ES-I3 (cell line): Measurements from ENCODE around the gene CSPG4.
"Not testable (repeated sequence)": the region's sequence is repeated elsewhere in the genome, so short reads cannot be mapped to it uniquely, and the experiment has no call there.

Experiments
- H3K36me3 ChIP-seq: 2 replicates; pipeline ENCODE4 v1.6.1; 2013; ENCODE audit warnings: mild to moderate bottlenecking, low read length, control low read depth, moderate library complexity; ENCODE audit not compliant: insufficient read depth
- H3K4me1 ChIP-seq: 2 replicates; pipeline ENCODE4 v1.6.1; 2013; ENCODE audit warnings: mild to moderate bottlenecking, control low read depth, low read length; ENCODE audit not compliant: insufficient read depth
- H3K9ac ChIP-seq: 2 replicates; pipeline ENCODE4 v1.6.1; 2013; ENCODE audit warnings: low read depth, mild to moderate bottlenecking, low read length, moderate library complexity
- H3K9me3 ChIP-seq: 2 replicates; pipeline ENCODE4 v1.6.1; 2013; ENCODE audit warnings: mild to moderate bottlenecking, low read length, moderate library complexity; ENCODE audit not compliant: control insufficient read depth, insufficient read depth

CSPG4 gene

GRCh38 chr15:75723847-75724660 lies 11.4 kb upstream of the CSPG4 start:
- H3K9ac ChIP-seq = no peak overlapping the region
- peaks cover 11% of the 10 kb centered on the region; the same call in 1 of the 2 replicates for H3K4me1 ChIP-seq
- H3K9me3 ChIP-seq = no peaks in the 10 kb centered on the region
- no peaks in the 10 kb centered on the region for H3K36me3 ChIP-seq

DNA sequence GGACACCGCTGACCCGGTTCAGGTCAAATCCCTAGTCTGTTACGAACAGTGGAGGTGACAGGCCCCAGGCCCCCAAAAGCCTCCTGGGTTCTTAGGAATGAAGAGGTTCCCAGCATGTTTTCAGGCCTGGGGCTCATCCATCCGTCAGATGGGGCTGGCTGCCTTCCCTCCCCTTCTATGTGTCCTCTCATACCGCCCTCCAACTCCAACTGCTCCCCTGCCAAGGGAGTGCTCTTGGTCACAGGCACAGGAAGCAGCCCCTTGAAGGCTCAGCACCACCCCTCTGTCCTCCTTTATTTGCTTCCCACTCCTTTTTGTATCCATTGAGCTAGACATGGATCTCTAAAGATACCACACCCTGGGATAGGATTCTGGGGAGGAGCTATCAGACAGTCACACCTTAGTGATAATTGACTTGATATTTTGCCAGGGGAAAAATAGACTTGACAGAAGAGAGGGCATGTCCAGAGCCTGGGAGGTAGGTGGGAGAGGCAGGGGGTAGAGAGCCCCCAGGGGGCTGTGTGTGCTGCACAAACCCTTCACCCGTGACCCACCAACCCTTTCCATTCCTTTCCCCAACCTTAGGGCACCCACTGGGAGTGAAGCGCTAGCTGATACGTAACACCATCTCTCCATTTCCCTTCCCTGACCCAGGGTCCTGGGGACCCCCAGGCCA lies 10.7 kb upstream of the CSPG4 start:
- Histone ChIP-seq H3K9ac (no peak overlapping the region), H3K9me3 (no peaks in the 10 kb centered on the region), H3K36me3 (no peaks in the 10 kb centered on the region), H3K4me1 (peaks cover 11% of the 10 kb centered on the region; the same call in 1 of the 2 replicates)

DNA sequence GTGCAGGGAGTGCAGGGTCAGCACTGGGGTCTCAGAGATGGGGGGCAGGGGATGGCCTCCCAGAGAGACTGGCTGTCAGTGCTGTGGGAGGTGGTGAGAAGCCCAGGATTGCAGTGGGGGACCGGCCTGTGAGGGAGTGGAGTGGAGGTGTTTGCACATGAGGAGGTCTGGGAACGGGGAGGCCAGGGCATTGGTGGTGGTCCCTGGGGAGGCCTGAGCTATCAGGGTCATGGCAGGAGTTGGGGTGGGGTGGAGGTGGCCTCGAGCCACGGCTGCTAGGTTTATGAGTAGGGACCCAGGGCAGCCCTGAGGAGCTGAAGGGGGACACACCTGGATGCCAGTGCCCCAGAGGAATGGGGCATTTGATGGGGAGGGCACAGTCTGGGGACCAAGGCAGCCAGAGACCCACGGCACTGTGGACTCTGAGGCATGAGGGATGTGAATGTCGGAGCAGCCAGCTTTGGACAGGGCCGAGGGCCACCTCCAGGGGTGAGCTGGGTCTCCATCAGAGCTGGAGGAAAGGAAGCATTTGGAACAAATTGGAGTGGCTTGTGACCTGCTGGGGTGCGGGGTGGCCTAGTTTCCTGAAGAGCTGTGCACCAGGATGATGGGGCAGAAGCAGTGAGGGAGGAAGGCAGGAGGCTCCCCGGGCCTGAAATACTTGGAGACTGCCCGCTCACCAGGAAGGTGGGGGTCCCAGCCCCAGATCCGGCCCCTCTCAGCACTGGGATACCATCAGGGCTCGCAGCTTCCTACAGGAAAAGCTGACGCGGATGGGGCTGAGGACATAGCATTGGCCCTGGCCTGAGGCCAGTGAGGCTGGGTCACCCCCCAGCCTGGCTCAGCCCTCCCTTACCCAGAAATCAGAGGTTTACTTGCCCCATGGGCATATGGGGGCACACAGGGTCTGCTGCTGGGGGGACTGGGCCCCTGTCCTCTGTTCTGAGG lies 9.5 kb upstream of the CSPG4 start:
- H3K4me1 ChIP-seq = peaks cover 11% of the 10 kb centered on the region; the same call in 1 of the 2 replicates
- H3K9ac ChIP-seq = no peak overlapping the region
- no peaks in the 10 kb centered on the region for H3K36me3 ChIP-seq
- no peaks in the 10 kb centered on the region for H3K9me3 ChIP-seq

DNA sequence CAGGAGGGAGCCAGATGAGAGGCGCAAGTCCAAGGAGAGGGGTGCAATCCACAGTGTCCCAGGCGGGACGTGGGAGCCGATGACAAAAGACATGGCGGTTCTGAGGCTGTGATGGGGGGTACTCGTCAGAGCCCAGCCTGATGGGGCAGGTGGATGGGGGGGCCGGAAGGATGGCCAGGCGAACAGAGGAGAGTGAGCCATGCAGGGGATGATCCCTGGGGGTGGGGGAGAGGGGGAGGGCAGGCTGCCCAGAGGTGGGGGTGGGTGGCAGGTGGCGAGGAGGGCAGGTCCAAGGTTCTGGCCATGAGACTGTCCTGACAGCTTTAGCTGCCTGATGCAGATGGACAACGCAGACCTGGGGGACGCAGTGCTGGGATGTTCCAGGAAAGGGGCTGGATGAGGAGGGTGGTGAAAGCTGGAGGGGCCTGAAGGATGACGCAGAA lies 8.9 kb upstream of the CSPG4 start:
- Histone ChIP-seq H3K4me1 (peaks cover 11% of the 10 kb centered on the region; the same call in 1 of the 2 replicates), H3K36me3 (no peaks in the 10 kb centered on the region), H3K9ac (no peak overlapping the region), H3K9me3 (no peaks in the 10 kb centered on the region)

- peaks cover 11% of the 10 kb centered on the region; the same call in 1 of the 2 replicates for H3K4me1 ChIP-seq
- no peaks in the 10 kb centered on the region for H3K36me3 ChIP-seq
- H3K9ac ChIP-seq = no peak overlapping the region
- H3K9me3 ChIP-seq = no peaks in the 10 kb centered on the region
These were observed 8.3 kb upstream of the CSPG4 start for GRCh38 chr15:75720787-75721479.

GRCh38 chr15:75720297-75720696 lies 7.6 kb upstream of the CSPG4 start:
- Histone ChIP-seq H3K9ac (no peak overlapping the region), H3K4me1 (peaks cover 11% of the 10 kb centered on the region; the same call in 1 of the 2 replicates), H3K9me3 (no peaks in the 10 kb centered on the region), H3K36me3 (no peaks in the 10 kb centered on the region)

DNA sequence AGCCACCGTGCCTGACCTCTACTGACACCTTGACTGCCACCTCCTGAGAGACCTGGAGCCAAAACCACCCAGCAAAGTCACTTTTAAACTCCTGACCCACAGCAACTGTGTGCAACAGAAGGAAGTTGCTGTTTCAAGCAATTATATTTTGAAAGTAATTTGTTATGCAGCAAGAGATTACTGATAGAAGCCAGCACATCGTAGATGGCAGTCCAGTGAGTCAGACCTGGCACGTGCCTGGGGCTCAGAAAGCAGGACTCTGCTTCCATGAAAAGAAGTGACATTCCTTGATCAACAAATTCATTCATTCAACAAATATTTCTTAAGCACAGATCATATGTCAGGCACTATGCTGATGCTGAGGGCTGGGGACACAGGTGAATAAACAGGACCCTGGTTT lies 5.7 kb upstream of the CSPG4 start:
- H3K4me1 ChIP-seq = peaks cover 7% of the 10 kb centered on the region
- H3K36me3 ChIP-seq = no peaks in the 10 kb centered on the region
- no peaks in the 10 kb centered on the region for H3K9me3 ChIP-seq
- no peak overlapping the region for H3K9ac ChIP-seq

GRCh38 chr15:75717001-75717400 lies 4.4 kb upstream of the CSPG4 start:
- H3K9me3 ChIP-seq, H3K4me1 ChIP-seq, H3K9ac ChIP-seq, H3K36me3 ChIP-seq: not testable (repeated sequence)

GRCh38 chr15:75716249-75716950 lies 3.8 kb upstream of the CSPG4 start:
- H3K9ac ChIP-seq, H3K9me3 ChIP-seq, H3K4me1 ChIP-seq, H3K36me3 ChIP-seq: not testable (repeated sequence)

DNA sequence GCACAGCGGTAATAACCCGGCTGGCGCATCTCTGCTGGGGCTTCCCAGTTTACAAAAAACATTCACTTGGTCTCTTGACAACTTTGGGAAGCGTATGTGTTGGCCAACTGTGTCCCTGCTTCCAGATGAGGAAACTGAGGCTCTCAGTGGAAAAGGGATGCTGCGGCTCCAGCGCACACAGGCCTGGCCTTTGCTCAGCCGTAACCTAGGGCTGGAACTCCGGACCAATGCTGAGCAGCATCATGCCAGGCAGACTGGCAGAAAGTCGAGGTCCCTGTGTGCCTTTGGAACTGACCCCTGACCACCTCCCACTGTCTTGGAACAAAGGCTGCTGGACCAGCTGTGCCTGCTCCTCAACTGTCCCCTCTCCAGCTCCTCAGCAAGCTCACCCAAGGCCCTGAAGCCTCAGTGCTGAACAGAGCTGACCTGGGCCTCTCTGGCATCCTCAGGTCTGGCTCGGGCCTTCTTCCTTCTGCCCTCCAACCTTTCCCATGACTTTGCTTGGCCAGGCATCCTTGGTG lies 2.7 kb upstream of the CSPG4 start:
- not testable (repeated sequence) for H3K36me3 ChIP-seq, H3K4me1 ChIP-seq, H3K9ac ChIP-seq, H3K9me3 ChIP-seq

- Histone ChIP-seq H3K9me3 (no peaks in the 10 kb centered on the region), H3K36me3 (no peaks in the 10 kb centered on the region), H3K9ac (no peak overlapping the region), H3K4me1 (peaks cover 9% of the 10 kb centered on the region; the same call in 1 of the 2 replicates)
These were observed 1.5 kb upstream of the CSPG4 start for GRCh38 chr15:75714195-75714594.

GRCh38 chr15:75713338-75713895 lies 769 bp upstream of the CSPG4 start:
- Histone ChIP-seq H3K9ac (peak overlapping the region; percentile 74; the same call in 1 of the 2 replicates), H3K36me3 (no peaks in the 10 kb centered on the region), H3K4me1 (peaks cover 9% of the 10 kb centered on the region; the same call in 1 of the 2 replicates), H3K9me3 (no peaks in the 10 kb centered on the region)

DNA sequence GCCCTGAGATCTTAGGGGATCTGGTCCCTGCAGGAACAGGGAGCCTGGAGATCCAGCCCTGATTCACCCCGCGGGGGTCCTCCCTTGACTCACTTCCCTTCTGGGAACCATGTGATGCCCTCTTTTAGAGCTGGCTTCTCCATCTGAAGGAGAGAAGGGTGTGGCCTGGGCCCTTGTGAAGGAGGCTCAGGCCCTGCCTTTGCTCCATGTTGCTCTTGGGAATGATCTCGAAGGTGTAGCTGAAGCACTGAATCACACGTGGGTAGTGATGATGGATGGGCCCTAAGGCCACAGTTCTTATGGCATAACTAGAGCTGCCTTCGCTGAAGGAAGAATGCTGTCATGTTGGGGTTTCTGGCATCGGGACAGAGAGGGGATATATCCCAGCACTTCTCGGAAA lies 1.2 kb downstream of the CSPG4 start:
- not testable (repeated sequence) for H3K9me3 ChIP-seq, H3K9ac ChIP-seq, H3K36me3 ChIP-seq, H3K4me1 ChIP-seq
